ENCODE data around the gene GLS. TPM values are rescaled to one million over a fixed set of nuclear protein-coding genes. Genes with fewer than 3 reads are reported as not detected.

GLS gene
- total and polyA plus RNA-seq, 9 of the 15 experiments (the other 6 are each of a cell fraction or from before 2014, with no cell fraction given), result 13.7 to 77.5 (median 48.2) TPM

GRCh38 chr2:190880378-190881083, at the start of gene GLS (continued):
- 0 out of 4 replicates have a peak, but pooled peaks of 1 of the 2 experiments have one; percentile 64 for TF ChIP-seq SIN3A (IDR thresholded peaks at IDR 0.05; ENCODE audit: borderline replicate concordance in 2 of 2, control insufficient read depth in 1 of 2, low read depth in 2 of 2, low read length in 2 of 2)
- TF ChIP-seq, protein P1, sequence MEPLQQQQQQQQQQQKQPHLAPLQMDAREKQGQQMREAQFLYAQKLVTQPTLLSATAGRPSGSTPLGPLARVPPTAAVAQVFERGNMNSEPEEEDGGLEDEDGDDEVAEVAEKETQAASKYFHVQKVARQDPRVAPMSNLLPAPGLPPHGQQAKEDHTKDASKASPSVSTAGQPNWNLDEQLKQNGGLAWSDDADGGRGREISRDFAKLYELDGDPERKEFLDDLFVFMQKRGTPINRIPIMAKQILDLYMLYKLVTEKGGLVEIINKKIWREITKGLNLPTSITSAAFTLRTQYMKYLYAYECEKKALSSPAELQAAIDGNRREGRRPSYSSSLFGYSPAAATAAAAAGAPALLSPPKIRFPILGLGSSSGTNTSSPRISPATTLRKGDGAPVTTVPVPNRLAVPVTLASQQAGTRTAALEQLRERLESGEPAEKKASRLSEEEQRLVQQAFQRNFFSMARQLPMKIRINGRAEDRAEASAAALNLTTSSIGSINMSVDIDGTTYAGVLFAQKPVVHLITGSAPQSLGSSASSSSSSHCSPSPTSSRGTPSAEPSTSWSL (CRISPR knock-in tag; IDR thresholded peaks at IDR 0.05; ENCODE audit: borderline replicate concordance), result no peak
- TF ChIP-seq MBD1 (CRISPR knock-in tag; IDR thresholded peaks at IDR 0.05), result no peak
- TF ChIP-seq, protein P2, sequence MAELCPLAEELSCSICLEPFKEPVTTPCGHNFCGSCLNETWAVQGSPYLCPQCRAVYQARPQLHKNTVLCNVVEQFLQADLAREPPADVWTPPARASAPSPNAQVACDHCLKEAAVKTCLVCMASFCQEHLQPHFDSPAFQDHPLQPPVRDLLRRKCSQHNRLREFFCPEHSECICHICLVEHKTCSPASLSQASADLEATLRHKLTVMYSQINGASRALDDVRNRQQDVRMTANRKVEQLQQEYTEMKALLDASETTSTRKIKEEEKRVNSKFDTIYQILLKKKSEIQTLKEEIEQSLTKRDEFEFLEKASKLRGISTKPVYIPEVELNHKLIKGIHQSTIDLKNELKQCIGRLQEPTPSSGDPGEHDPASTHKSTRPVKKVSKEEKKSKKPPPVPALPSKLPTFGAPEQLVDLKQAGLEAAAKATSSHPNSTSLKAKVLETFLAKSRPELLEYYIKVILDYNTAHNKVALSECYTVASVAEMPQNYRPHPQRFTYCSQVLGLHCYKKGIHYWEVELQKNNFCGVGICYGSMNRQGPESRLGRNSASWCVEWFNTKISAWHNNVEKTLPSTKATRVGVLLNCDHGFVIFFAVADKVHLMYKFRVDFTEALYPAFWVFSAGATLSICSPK (IDR thresholded peaks at IDR 0.05; ENCODE audit: borderline replicate concordance), result no peak
- peak; percentile 91 for TF ChIP-seq POLR2H (tag; IDR thresholded peaks at IDR 0.05; ENCODE audit: low read depth)
- peak; percentile 55 for TF ChIP-seq NFE2 (IDR thresholded peaks at IDR 0.05; ENCODE audit: low read depth)
- TF ChIP-seq KDM1A (IDR thresholded peaks at IDR 0.05), result no peak
- TF ChIP-seq FOXJ2 (tag; IDR thresholded peaks at IDR 0.05), result peak; percentile 52; the same call in 1 of the 2 replicates
- no peak for TF ChIP-seq ELF2 (CRISPR knock-in tag; IDR thresholded peaks at IDR 0.05)
- TF ChIP-seq TAF9B (IDR thresholded peaks at IDR 0.05; ENCODE audit: partially characterized antibody), result peak; percentile 62
- peak; percentile 82 for TF ChIP-seq AFF4 (CRISPR knock-in tag; IDR thresholded peaks at IDR 0.05)
- TF ChIP-seq, protein P3, sequence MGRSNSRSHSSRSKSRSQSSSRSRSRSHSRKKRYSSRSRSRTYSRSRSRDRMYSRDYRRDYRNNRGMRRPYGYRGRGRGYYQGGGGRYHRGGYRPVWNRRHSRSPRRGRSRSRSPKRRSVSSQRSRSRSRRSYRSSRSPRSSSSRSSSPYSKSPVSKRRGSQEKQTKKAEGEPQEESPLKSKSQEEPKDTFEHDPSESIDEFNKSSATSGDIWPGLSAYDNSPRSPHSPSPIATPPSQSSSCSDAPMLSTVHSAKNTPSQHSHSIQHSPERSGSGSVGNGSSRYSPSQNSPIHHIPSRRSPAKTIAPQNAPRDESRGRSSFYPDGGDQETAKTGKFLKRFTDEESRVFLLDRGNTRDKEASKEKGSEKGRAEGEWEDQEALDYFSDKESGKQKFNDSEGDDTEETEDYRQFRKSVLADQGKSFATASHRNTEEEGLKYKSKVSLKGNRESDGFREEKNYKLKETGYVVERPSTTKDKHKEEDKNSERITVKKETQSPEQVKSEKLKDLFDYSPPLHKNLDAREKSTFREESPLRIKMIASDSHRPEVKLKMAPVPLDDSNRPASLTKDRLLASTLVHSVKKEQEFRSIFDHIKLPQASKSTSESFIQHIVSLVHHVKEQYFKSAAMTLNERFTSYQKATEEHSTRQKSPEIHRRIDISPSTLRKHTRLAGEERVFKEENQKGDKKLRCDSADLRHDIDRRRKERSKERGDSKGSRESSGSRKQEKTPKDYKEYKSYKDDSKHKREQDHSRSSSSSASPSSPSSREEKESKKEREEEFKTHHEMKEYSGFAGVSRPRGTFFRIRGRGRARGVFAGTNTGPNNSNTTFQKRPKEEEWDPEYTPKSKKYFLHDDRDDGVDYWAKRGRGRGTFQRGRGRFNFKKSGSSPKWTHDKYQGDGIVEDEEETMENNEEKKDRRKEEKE (IDR thresholded peaks at IDR 0.05; ENCODE audit: borderline replicate concordance in 1 of 2, control insufficient read depth in 1 of 2, low read depth in 2 of 2, low read length in 1 of 2), result no peak

Measured in K562 (cell line).